ENCODE data around the gene HBP1. TPM values are rescaled to one million over a fixed set of nuclear protein-coding genes. Genes with fewer than 3 reads are reported as not detected.
"Not testable (repeated sequence)": the region's sequence is repeated elsewhere in the genome, so short reads cannot be mapped to it uniquely, and the experiment has no call there.

Gene HBP1
- total RNA-seq, 1 donor from 2014 or later, result 174 TPM

- DNase-seq (ENCODE audit: low read depth in 2 of 2), result not testable (repeated sequence)
These were observed 13.1 kb upstream of the HBP1 start for GRCh38 chr7:107155726-107156125.

GRCh38 chr7:107157091-107157490, 11.7 kb upstream of the HBP1 start:
- no peak for DNase-seq (ENCODE audit: low read depth in 2 of 2)

GRCh38 chr7:107158028-107158427, 10.8 kb upstream of the HBP1 start:
- no peak for DNase-seq (ENCODE audit: low read depth in 2 of 2)

GRCh38 chr7:107160389-107160788, 8.4 kb upstream of the HBP1 start:
- peak in 1 of 2 donors; percentile 8 for DNase-seq (ENCODE audit: low read depth in 2 of 2)

DNA sequence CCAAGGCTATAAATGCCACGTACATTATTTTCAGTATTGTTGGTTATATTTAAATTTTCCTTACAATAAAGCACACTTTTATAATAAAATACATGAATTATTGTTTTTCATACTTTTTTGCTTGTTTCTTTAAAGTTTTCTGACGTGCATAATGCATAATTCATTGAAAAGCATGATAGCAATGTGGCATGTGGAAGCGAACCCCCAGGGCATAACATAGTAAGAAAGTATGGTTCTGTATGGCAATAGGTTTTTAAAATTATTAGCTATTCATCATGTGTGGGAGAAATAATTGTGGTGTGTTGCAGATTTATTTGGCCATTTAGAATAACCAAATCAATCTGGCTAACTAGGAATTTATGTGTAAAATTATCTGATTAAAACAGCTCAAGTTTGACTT, 7.4 kb upstream of the HBP1 start:
- no peak for DNase-seq (ENCODE audit: low read depth in 2 of 2)

DNA sequence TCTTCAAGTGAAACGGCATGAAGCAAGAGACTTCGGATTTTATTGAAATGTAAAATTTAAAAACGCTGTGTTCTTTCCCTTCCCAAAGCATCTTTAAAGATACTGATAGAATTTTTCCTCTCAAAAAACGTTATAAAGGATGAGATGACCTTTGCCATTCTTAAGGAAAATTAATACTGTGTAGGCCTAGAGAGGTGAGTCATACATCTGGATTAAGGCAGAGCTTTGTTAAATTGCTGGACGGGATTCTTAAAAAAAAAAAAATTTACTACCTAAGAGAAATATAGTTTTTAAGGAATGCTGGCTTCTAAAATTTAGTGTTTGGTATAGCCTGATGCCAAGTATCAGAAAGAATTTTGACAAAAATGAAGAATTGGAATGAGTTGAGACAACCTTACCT, 6.3 kb upstream of the HBP1 start:
- peak in 1 of 2 donors; percentile 34 for DNase-seq (ENCODE audit: low read depth in 2 of 2)

GRCh38 chr7:107164092-107164491, 4.7 kb upstream of the HBP1 start:
- peak; percentile 47 to 67 for DNase-seq (ENCODE audit: low read depth in 2 of 2)

DNA sequence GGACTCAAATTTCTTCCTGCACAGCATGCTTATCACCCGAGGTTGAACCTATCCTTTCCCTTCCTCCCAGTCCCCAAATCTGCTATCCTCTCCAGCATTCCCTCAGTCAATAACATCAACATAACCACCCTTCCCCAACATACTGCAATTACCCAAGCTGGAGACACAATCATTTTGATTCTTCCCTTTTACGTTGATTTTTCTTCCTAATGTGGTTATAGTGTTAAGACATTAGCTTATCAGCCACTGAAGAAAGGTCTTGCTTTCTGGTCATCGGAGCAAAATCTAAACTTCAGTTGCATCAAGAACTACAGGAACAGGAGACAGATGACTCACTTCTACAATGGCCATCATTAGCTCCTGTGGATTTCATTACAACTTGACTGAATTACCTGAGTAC, 3.5 kb upstream of the HBP1 start:
- peak in 1 of 2 donors; percentile 58 for DNase-seq (ENCODE audit: low read depth in 2 of 2)

GRCh38 chr7:107166736-107167426, 1.9 kb upstream of the HBP1 start:
- no peak for DNase-seq (ENCODE audit: low read depth in 2 of 2)

DNA sequence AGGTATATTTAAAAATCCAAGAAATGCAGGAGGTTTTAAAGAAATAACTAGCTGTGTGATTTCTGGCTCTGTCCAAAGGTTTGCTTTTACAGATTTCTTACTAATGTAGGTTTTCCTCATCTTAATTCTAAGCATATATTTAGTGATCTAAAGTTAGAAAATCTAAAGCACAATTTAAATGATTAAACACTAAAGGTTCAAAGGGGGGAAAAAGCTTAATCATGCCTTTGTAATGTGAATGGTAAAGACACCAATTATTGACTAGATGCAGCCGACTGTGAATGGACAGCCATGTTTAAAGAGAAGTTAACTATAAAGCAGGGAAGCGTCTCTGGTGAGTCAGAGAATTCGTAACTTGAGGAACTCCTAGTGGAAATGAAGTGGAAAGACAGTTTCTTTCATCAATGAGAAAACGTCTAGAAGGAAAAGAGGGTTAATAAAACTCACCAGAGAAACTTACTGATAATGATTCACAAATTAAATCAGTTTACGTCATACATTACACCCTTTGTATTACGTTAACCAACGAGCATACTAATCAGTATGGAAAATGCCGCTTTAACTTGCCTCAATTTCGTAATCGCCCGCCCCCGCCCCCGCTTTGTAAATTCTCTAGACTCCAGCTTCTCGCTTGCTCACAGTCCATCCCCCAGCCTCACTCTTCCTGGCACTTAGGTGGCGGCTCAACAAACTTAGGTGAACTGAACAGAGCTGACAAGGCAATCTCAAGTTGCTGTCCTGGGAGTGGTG, 1.1 kb upstream of the HBP1 start:
- DNase-seq (ENCODE audit: low read depth in 2 of 2), result peak; percentile 92 to 93

GRCh38 chr7:107169120-107170050, 582 bp downstream of the HBP1 start:
- peak; percentile 97 to 99 for DNase-seq (ENCODE audit: low read depth in 2 of 2)

DNA sequence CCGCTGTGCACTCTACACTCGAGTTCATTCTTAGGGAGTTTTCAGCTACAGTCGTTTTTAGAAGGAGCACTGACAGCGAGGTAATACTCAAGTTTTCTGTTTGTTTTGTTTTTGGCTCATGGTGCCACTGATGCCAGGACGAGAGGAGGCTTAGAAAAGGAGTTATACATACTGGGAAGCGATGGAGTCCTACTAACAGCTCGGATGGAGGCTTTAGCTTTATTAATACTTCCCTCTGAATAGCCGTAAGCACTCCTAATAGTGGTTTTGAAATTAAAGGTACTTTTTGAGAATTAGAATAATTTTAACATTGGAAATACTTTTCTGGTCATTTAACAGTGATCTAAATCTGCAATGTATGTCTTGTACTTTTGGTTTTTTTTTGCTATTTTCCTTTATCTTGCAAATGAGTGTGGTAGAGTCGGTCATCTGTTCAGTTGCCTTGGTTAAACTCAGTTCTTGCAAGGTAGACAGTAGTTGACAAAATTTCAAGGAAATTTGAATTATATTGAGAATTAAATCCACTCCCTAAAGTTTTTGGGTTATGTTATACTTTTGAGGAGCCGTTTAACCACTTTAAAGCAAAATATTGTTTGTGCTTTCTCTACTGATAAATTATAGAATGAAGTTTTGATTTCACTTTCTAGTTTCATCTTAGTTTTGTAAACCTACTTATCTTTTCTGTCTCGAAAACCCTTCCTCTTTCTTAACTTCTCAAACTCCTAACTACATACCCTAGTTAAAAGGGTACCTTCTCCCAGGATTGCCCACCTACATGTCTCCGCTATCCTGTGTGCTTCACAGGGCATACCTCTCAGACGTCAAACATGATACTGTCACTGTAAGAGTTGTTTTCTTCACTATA, 1.5 kb downstream of the HBP1 start:
- peak in 1 of 2 donors; percentile 11 for DNase-seq (ENCODE audit: low read depth in 2 of 2)

DNA sequence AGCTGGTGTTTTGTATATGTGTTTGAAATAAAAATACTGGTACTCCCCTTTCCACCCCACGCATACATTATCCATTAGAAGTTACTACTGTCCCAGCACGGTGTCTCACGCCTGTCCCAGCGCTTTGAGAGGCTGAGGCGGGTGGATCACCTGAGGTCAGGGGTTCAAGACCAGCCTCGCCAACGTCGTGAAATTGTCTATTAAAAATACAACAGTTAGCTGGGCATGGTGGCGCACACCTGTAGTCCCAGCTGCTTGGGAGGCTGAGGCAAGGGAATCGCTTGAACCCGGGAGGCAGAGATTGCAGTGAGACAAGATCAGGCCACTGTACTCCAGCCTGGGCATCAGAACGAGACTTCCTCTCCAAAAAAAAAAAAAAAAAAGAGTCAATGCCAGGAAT, 2.7 kb downstream of the HBP1 start:
- no peak for DNase-seq (ENCODE audit: low read depth in 2 of 2)

DNA sequence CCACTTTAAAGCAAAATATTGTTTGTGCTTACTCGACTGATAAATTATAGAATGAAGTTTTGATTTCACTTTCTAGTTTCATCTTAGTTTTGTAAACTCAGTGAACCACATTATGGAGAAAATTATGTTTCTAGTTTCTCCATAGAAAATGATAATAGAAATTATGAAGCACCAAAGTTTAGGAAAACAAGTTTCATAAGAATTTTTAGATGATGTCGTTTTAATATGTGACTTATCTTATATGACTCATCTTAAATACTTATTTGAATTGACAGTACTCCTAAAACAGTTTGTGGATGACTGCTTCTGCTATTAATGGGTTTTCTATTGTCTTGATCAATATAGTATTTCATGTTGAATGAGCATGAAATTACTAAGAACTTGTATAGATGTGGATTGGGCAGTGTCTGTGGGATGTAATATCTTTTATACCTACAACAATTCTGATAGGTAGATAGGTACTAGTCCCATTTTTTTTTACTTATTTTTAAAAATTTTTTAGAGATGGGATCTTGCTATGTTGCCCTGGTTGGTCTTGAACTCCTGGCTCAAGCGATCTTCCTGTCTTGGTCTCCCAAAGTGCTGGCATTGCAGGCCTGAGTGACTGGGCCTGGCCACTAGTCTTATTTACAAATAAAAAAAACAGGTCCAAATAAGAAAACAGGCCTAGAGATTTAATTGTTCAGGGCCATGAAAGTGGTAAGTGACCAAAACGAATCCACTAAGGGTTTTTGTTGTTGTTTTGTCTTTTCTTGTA, 3.7 kb downstream of the HBP1 start:
- DNase-seq (ENCODE audit: low read depth in 2 of 2), result no peak

GRCh38 chr7:107173191-107173590, 4.4 kb downstream of the HBP1 start:
- DNase-seq (ENCODE audit: low read depth in 2 of 2), result no peak

DNA sequence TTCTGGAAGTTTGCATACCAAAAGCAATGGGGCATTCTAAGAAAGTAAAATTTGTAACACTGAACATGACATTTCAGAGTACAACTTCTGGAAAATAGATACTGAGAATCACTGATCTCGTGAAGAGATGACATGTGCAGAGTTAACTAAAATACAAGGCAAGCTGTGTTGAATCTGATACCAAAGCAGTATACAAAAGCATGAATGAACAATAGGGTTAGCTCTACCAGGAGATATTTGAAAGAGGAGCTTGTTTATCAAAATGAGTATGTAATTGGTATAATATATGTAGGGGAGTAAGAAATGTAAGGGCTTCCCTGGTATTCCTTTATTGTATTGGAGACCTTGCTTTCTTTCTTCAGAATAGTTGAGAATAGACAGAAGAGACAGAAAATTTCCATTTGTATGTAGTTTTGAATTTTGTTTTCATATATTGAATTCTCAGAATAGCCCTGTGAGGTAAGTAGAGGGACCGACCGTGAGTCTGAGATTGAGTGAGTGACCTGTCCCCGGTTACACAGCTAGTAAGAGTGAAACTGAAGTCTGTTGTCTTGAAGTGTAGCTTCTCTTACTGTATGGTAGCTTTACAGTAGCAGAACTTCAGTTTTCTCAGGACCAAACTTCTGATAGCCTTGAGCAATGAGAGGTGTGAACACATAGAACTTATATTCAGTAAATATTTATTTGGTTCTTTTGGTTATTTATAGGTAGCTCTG, 5.0 kb downstream of the HBP1 start:
- no peak for DNase-seq (ENCODE audit: low read depth in 2 of 2)

DNA sequence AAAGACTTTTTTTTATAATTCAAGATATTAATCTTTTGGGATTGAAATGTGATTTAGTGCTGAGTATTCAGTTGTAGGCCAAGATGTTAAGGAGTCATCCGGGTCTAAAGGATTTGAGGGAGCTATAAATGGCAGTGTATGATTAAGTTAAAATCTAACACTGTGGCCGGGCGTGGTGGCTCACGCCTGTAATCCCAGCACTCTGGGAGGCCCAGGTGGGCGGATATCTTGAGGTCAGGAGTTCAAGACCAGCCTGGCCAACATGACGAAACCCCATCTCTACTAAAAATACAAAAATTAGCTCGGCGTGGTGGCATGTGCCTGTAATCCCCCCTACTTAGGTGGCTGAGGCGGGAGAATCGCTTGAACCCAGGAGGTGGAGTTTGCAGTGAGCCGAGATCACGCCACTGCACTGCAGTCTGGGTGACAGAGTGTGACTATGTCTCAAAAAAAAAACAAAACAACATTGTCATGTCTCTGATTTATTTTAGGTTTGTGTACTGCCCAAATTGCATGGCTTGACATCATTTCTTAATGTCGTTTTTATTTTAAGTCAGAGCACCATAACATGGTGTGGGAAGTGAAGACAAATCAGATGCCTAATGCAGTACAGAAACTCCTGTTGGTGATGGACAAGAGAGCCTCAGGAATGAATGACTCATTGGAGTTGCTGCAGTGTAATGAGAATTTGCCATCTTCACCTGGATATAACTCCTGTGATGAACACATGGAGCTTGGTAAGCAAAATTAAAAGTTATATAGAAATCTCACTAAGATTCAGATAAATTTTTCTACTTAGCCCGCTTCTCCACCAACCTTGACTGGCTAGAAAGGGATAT, 10.7 kb downstream of the HBP1 start:
- peak in 1 of 2 donors; percentile 40 for DNase-seq (ENCODE audit: low read depth in 2 of 2)

DNA sequence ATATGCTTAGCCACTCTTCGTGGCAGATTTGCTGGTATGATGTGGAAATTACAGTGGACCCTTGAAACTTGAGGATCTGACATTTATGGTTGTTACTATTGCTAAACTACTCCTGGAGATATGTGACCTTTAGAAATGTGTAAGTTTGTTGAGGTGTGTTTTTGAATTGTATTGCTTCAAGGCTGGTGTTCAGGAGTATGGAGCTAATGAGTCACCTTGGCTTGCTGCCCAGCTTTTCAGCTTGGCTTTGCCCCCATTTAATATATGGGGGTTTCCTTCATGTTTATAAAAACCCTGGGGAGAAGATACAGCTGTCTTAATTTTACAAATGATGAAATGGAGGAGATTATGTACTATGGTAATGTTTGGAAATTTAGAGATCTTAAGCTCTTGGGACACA, 11.6 kb downstream of the HBP1 start:
- DNase-seq (ENCODE audit: low read depth in 2 of 2), result peak; percentile 81 to 90

GRCh38 chr7:107181172-107181571, 12.4 kb downstream of the HBP1 start:
- no peak for DNase-seq (ENCODE audit: low read depth in 2 of 2)

All from lung microvascular endothelial cell (primary cell).